ENCODE data around the gene SLC4A8. TPM values are rescaled to one million over a fixed set of nuclear protein-coding genes. Genes with fewer than 3 reads are reported as not detected.
A peak's percentile ranks its signal among the peaks of the same experiment; 100 is the strongest.

Gene SLC4A8
- total RNA-seq, 1 donor from 2014 or later, result 0.14 TPM

- Histone ChIP-seq H3K9me3 (replicated peaks) (no peaks in the 10 kb centered on the region), H3K27ac (replicated peaks) (no peak overlapping the region), H3K4me1 (peaks cover 23% of the 10 kb centered on the region), H3K27me3 (ENCODE audit: low read depth) (peaks cover 35% of the 10 kb centered on the region), H3K36me3 (no peaks in the 10 kb centered on the region), H3K4me3 (no peak overlapping the region)
- intact Hi-C loops (cut with micrococcal nuclease), result no loop called here
- no peak for TF ChIP-seq CTCF (IDR thresholded peaks at IDR 0.05; ENCODE audit: borderline replicate concordance)
- DNase-seq, result no peak
Measured at GRCh38 chr12:51388846-51389245, 35.8 kb upstream of the SLC4A8 start.

- Histone ChIP-seq H3K27me3 (ENCODE audit: low read depth) (peaks cover 41% of the 10 kb centered on the region), H3K4me3 (no peak overlapping the region), H3K27ac (replicated peaks) (no peak overlapping the region), H3K36me3 (no peaks in the 10 kb centered on the region), H3K9me3 (replicated peaks) (no peaks in the 10 kb centered on the region), H3K4me1 (peaks cover 25% of the 10 kb centered on the region)
- no peak for DNase-seq
- TF ChIP-seq CTCF (IDR thresholded peaks at IDR 0.05; ENCODE audit: borderline replicate concordance), result no peak
- intact Hi-C loops (cut with micrococcal nuclease), result no loop called here
Measured at GRCh38 chr12:51389302-51389999, 35.2 kb upstream of the SLC4A8 start.

- intact Hi-C loops (cut with micrococcal nuclease), result no loop called here
- H3K27me3 ChIP-seq (ENCODE audit: low read depth), result peaks cover 51% of the 10 kb centered on the region
- no peak for TF ChIP-seq CTCF (IDR thresholded peaks at IDR 0.05; ENCODE audit: borderline replicate concordance)
- DNase-seq, result no peak
- H3K4me3 ChIP-seq, result peak overlapping the region; percentile 70
- peaks cover 32% of the 10 kb centered on the region for H3K4me1 ChIP-seq
- H3K27ac ChIP-seq (replicated peaks), result no peak overlapping the region
- no peaks in the 10 kb centered on the region for H3K9me3 ChIP-seq (replicated peaks)
- no peaks in the 10 kb centered on the region for H3K36me3 ChIP-seq
Measured at GRCh38 chr12:51390457-51390856, 34.2 kb upstream of the SLC4A8 start.

- Histone ChIP-seq H3K4me3 (peak overlapping the region; percentile 70), H3K27me3 (ENCODE audit: low read depth) (peaks cover 51% of the 10 kb centered on the region), H3K36me3 (no peaks in the 10 kb centered on the region), H3K4me1 (peaks cover 32% of the 10 kb centered on the region), H3K27ac (replicated peaks) (peak overlapping the region; percentile 9), H3K9me3 (replicated peaks) (no peaks in the 10 kb centered on the region)
- intact Hi-C loops (cut with micrococcal nuclease), result no loop called here
- no peak for TF ChIP-seq CTCF (IDR thresholded peaks at IDR 0.05; ENCODE audit: borderline replicate concordance)
- DNase-seq, result no peak
Measured at GRCh38 chr12:51390891-51391282, 33.7 kb upstream of the SLC4A8 start.

GRCh38 chr12:51391283-51392123 is 33.1 kb upstream of the SLC4A8 start, which contains the start of gene GALNT6:
Gene GALNT6, minus strand, starts transcription at chr12:51391406. Its CDS starts 11,625 bp downstream, at chr12:51379781.
- H3K4me1 ChIP-seq, result peaks cover 32% of the 10 kb centered on the region
- no peak for TF ChIP-seq CTCF (IDR thresholded peaks at IDR 0.05; ENCODE audit: borderline replicate concordance)
- no peak for DNase-seq
- intact Hi-C loops (cut with micrococcal nuclease), result no loop called here
- H3K36me3 ChIP-seq, result no peaks in the 10 kb centered on the region
- peak within 1 kb of the TSS; percentile 10 for H3K27ac ChIP-seq (replicated peaks)
- peaks cover 51% of the 10 kb centered on the region for H3K27me3 ChIP-seq (ENCODE audit: low read depth)
- H3K9me3 ChIP-seq (replicated peaks), result no peaks in the 10 kb centered on the region
- peak within 1 kb of the TSS; percentile 70 for H3K4me3 ChIP-seq

Measured in left ventricle myocardium inferior (tissue), 1 donor.